GM12891 (cell line): ENCODE results near the gene STK35.

Experiments
- POLR2A ChIP-seq: IDR thresholded peaks from 2 replicates; pipeline ENCODE4 v1.6.1; 2011; ENCODE audit warnings: low read depth, low read length, control low read depth
- SPI1 ChIP-seq: IDR thresholded peaks from 2 replicates; pipeline ENCODE4 v1.6.1; 2011; ENCODE audit warnings: low read depth, low read length, control low read depth

DNA sequence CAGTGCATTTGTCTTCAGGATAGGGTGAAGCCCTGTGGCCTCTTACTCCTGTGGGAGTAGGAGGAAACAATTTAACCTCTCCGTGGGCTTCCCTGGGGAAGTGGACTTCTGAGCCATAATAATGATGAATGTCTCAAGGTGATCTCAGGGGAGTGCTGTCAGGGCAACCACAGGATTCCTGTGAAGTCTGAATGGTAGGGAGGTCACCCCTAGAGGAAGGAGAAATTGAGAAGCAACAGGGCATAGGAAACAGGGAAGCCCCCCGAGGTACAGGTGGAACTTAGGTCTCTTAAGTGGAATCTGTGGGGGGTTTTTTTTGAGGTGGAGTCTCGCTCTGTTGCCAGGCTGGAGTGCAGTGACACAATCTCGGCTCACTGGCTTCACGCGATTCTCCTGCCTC lies 26.9 kb downstream of the STK35 start:
- TF ChIP-seq SPI1: no peak
- TF ChIP-seq POLR2A: no peak
